ENCODE measurements around the gene G2E3.
A peak's percentile ranks its signal among the peaks of the same experiment; 100 is the strongest.

Gene G2E3

GRCh38 chr14:30655124-30655523 lies 96.2 kb downstream of the G2E3 start:
- peaks cover 7% of the 10 kb centered on the region for H3K36me3 ChIP-seq (ENCODE audit: control insufficient read depth, insufficient read depth, low read length)
- TF ChIP-seq, protein P1, sequence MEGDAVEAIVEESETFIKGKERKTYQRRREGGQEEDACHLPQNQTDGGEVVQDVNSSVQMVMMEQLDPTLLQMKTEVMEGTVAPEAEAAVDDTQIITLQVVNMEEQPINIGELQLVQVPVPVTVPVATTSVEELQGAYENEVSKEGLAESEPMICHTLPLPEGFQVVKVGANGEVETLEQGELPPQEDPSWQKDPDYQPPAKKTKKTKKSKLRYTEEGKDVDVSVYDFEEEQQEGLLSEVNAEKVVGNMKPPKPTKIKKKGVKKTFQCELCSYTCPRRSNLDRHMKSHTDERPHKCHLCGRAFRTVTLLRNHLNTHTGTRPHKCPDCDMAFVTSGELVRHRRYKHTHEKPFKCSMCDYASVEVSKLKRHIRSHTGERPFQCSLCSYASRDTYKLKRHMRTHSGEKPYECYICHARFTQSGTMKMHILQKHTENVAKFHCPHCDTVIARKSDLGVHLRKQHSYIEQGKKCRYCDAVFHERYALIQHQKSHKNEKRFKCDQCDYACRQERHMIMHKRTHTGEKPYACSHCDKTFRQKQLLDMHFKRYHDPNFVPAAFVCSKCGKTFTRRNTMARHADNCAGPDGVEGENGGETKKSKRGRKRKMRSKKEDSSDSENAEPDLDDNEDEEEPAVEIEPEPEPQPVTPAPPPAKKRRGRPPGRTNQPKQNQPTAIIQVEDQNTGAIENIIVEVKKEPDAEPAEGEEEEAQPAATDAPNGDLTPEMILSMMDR (IDR thresholded peaks at IDR 0.05; ENCODE audit: insufficient read depth, low read length, poor library complexity, severe bottlenecking): no peak

GRCh38 chr14:30655658-30656057 lies 96.7 kb downstream of the G2E3 start:
- TF ChIP-seq, protein P1 (IDR thresholded peaks at IDR 0.05; ENCODE audit: insufficient read depth, low read length, poor library complexity, severe bottlenecking): no peak
- Histone ChIP-seq H3K27me3 (replicated peaks; ENCODE audit: control insufficient read depth, insufficient read depth, low read length) (no peaks in the 10 kb centered on the region), H3K4me3 (replicated peaks; ENCODE audit: low read depth, low read length) (no peak overlapping the region), H3K36me3 (ENCODE audit: control insufficient read depth, insufficient read depth, low read length) (peaks cover 7% of the 10 kb centered on the region)
- no peak for DNase-seq (ENCODE audit: extremely low read depth, insufficient read length)

More at GRCh38 chr14:30655124-30655523, 96.2 kb downstream of the G2E3 start:
- Histone ChIP-seq H3K27me3 (replicated peaks; ENCODE audit: control insufficient read depth, insufficient read depth, low read length) (no peaks in the 10 kb centered on the region), H3K4me3 (replicated peaks; ENCODE audit: low read depth, low read length) (no peak overlapping the region)
- no peak for DNase-seq (ENCODE audit: extremely low read depth, insufficient read length)

GRCh38 chr14:30656190-30656632 lies 97.3 kb downstream of the G2E3 start:
- H3K27me3 ChIP-seq (replicated peaks; ENCODE audit: control insufficient read depth, insufficient read depth, low read length): no peaks in the 10 kb centered on the region
- TF ChIP-seq, protein P1 (IDR thresholded peaks at IDR 0.05; ENCODE audit: insufficient read depth, low read length, poor library complexity, severe bottlenecking): peak; percentile 68
- DNase-seq (ENCODE audit: extremely low read depth, insufficient read length): no peak

DNA sequence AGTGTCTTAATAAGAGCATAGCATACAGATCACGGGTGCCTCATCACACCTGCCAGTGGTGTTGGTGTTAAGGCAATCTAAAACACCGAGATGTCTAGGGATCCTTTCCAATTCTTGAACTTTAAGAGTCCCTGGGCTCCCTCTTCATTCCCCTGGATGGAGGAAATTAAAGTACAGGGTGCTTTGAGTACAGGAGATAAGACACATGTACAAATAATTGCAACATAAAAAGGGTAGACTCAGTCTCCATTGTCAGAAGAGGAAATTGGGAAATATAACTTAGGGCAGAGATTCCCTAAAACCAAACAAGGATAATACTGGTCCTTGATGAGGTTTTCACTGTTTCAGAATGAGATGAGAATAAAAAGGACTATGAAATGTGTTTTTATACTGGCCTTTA lies 98.1 kb downstream of the G2E3 start:
- Histone ChIP-seq H3K4me3 (replicated peaks; ENCODE audit: low read depth, low read length) (no peak overlapping the region), H3K36me3 (ENCODE audit: control insufficient read depth, insufficient read depth, low read length) (peaks cover 7% of the 10 kb centered on the region), H3K27me3 (replicated peaks; ENCODE audit: control insufficient read depth, insufficient read depth, low read length) (no peaks in the 10 kb centered on the region)
- no peak for DNase-seq (ENCODE audit: extremely low read depth, insufficient read length)
- TF ChIP-seq, protein P1 (IDR thresholded peaks at IDR 0.05; ENCODE audit: insufficient read depth, low read length, poor library complexity, severe bottlenecking): no peak

More at GRCh38 chr14:30656190-30656632, 97.3 kb downstream of the G2E3 start:
- peaks cover 7% of the 10 kb centered on the region for H3K36me3 ChIP-seq (ENCODE audit: control insufficient read depth, insufficient read depth, low read length)
- no peak overlapping the region for H3K4me3 ChIP-seq (replicated peaks; ENCODE audit: low read depth, low read length)

GRCh38 chr14:30657606-30658163 lies 98.7 kb downstream of the G2E3 start:
- DNase-seq (ENCODE audit: extremely low read depth, insufficient read length): no peak
- H3K4me3 ChIP-seq (replicated peaks; ENCODE audit: low read depth, low read length): no peak overlapping the region
- H3K27me3 ChIP-seq (replicated peaks; ENCODE audit: control insufficient read depth, insufficient read depth, low read length): no peaks in the 10 kb centered on the region
- H3K36me3 ChIP-seq (ENCODE audit: control insufficient read depth, insufficient read depth, low read length): peaks cover 7% of the 10 kb centered on the region
- TF ChIP-seq, protein P1 (IDR thresholded peaks at IDR 0.05; ENCODE audit: insufficient read depth, low read length, poor library complexity, severe bottlenecking): peak; percentile 17

GRCh38 chr14:30658645-30659044 lies 99.7 kb downstream of the G2E3 start:
- peaks cover 6% of the 10 kb centered on the region for H3K36me3 ChIP-seq (ENCODE audit: control insufficient read depth, insufficient read depth, low read length)
- TF ChIP-seq, protein P1 (IDR thresholded peaks at IDR 0.05; ENCODE audit: insufficient read depth, low read length, poor library complexity, severe bottlenecking): no peak
- no peak for DNase-seq (ENCODE audit: extremely low read depth, insufficient read length)
- H3K4me3 ChIP-seq (replicated peaks; ENCODE audit: low read depth, low read length): no peak overlapping the region
- no peaks in the 10 kb centered on the region for H3K27me3 ChIP-seq (replicated peaks; ENCODE audit: control insufficient read depth, insufficient read depth, low read length)

All from GM06990 (cell line).